K562 (cell line): ENCODE results near the gene DSP. TPM values are rescaled to one million over a fixed set of nuclear protein-coding genes. Genes with fewer than 3 reads are reported as not detected.

Experiments
- DIDO1 ChIP-seq: fragments of 450-650 bp; IDR thresholded peaks from 2 replicates; pipeline ENCODE4 v1.6.1; 2016; ENCODE audit warnings: low read depth, missing biosample characterization, missing genetic modification characterization
- MYNN ChIP-seq, 2 experiments: sonication (generic); formaldehyde crosslinking in 1 of 2; IDR thresholded peaks; 2 replicates each; pipeline versions ENCODE4 v1.5.0 to v1.6.1; 2016 to 2020; ENCODE audit warnings: antibody characterized with exemption in 1 of 2, missing genetic modification reagents in 1 of 2
- RBM39 ChIP-seq: fragments of 200-400 bp; formaldehyde crosslinking; optimal IDR thresholded peaks from 2 replicates; pipeline ENCODE3; 2018; ENCODE audit warnings: low read depth, low read length
- REST ChIP-seq, 2 experiments: fragments of 450-650 bp; formaldehyde crosslinking in 1 of 2; IDR thresholded peaks; 2 replicates each; pipeline versions ENCODE4 v1.4.0 to v1.6.1; 2014 to 2020; ENCODE audit warnings: mild to moderate bottlenecking in 2 of 2, borderline replicate concordance in 1 of 2, low read depth in 1 of 2
- SOX6 ChIP-seq: fragments of 450-650 bp; IDR thresholded peaks from 2 replicates; pipeline ENCODE4 v1.6.1; 2014; ENCODE audit warnings: mild to moderate bottlenecking
- ZNF639 ChIP-seq, 2 experiments: fragments of 200-800 bp in 1 of 2; sonication (Bioruptor generic) in 1 of 2; sonication (generic) in 1 of 2; formaldehyde crosslinking in 1 of 2; IDR thresholded peaks in 1 of 2; conservative IDR thresholded peaks in 1 of 2; 2 replicates each; pipeline versions ENCODE4 v1.5.0 to v1.6.1; 2016 to 2020; ENCODE audit warnings: missing compliant biosample characterization in 1 of 2, missing genetic modification characterization in 1 of 2, missing genetic modification reagents in 1 of 2
- ZSCAN32 ChIP-seq: fragments of 450-650 bp; formaldehyde crosslinking; IDR thresholded peaks from 2 replicates; pipeline ENCODE4 v1.4.0; 2020; ENCODE audit warnings: mild to moderate bottlenecking, moderate library complexity
- polyA plus RNA-seq, 8 experiments: library from polyadenylated mRNA; depleted of rRNA in 4 of 8; stranded (reverse) in 5 of 8; unstranded in 3 of 8; fragments of >200 nt; fragmentation: Nextera tagmentation in 2 of 8; fragmentation: Illumina TruSeq in 1 of 8; extraction: Ambion mirVana in 2 of 8; extraction: Trizol in 1 of 8; gene quantifications; 2 replicates each; pipeline versions ENCODE4 v1.2.1 to v1.2.3, GENCODE V29; 2011 to 2014; ENCODE audit warnings: inconsistent platforms in 1 of 8, missing spikeins in 1 of 8
- total RNA-seq, 7 experiments: library from RNA; depleted of rRNA in 6 of 7; stranded (reverse); fragments of >200 nt in 6 of 7; fragmentation: Illumina TruSeq in 2 of 7; extraction: Trizol in 2 of 7; gene quantifications; 2 replicates each; pipeline versions ENCODE4 v1.2.1 to v1.2.3, GENCODE V29; 2011 to 2021; ENCODE audit warnings: low replicate concordance in 1 of 7

The DSP gene
- total and polyA plus RNA-seq, 9 of the 15 experiments (the other 6 are each of a cell fraction or from before 2014, with no cell fraction given): under 0.01 to 0.24 (median 0.03) TPM; not detected in 2

GRCh38 chr6:7585287-7585930 lies 43.9 kb downstream of the DSP start (continued):
- TF ChIP-seq REST (IDR thresholded peaks at IDR 0.05; ENCODE audit: borderline replicate concordance) (no peak), REST (CRISPR knock-in tag; IDR thresholded peaks at IDR 0.05; ENCODE audit: low read depth) (no peak), SOX6 (no peak), DIDO1 (no peak), ZSCAN32 (no peak), ZNF639 (CRISPR knock-in tag; conservative IDR thresholded peaks at IDR 0.05 in 1 of 2, IDR thresholded peaks at IDR 0.05 in 1 of 2) (no peak), RBM39 (no peak), MYNN (IDR thresholded peaks at IDR 0.05) (no peak), MYNN (CRISPR knock-in tag; IDR thresholded peaks at IDR 0.05) (no peak)
